Esophagus (tissue), 2 donors: ENCODE measurements around the gene SORCS1. TPM values are rescaled to one million over a fixed set of nuclear protein-coding genes. Genes with fewer than 3 reads are reported as not detected.

Experiments used
- H3K27ac ChIP-seq, 2 donors: one replicate each; pipeline ENCODE4 v1.5.1; 2013; ENCODE audit warnings: low read depth in 2 of 2, mild to moderate bottlenecking in 2 of 2, inconsistent platforms in 1 of 2, low read length in 1 of 2, moderate library complexity in 1 of 2
- H3K27me3 ChIP-seq, 2 donors: one replicate each; pipeline ENCODE4 v1.6.1; 2013; ENCODE audit warnings: low read length in 2 of 2, control low read depth in 1 of 2, mild to moderate bottlenecking in 1 of 2; ENCODE audit not compliant: insufficient read depth in 2 of 2, control insufficient read depth in 1 of 2
- H3K36me3 ChIP-seq, 2 donors: one replicate each; pipeline ENCODE4 v1.6.1; 2013; ENCODE audit warnings: low read length in 1 of 2; ENCODE audit not compliant: control insufficient read depth in 2 of 2, insufficient read depth in 2 of 2
- H3K4me1 ChIP-seq, 2 donors: one replicate each; pipeline ENCODE4 v1.6.1; 2013; ENCODE audit warnings: low read length in 1 of 2; ENCODE audit not compliant: control insufficient read depth in 2 of 2, insufficient read depth in 2 of 2
- H3K4me3 ChIP-seq, 2 donors: one replicate each; pipeline ENCODE4 v1.5.1; 2013; ENCODE audit warnings: low read length in 2 of 2, mild to moderate bottlenecking in 2 of 2, low read depth in 1 of 2, moderate library complexity in 1 of 2
- H3K9me3 ChIP-seq, 2 donors: one replicate each; pipeline ENCODE4 v1.6.1; 2013; ENCODE audit warnings: mild to moderate bottlenecking in 2 of 2, low read depth in 1 of 2, low read length in 1 of 2, moderate library complexity in 1 of 2; ENCODE audit not compliant: control insufficient read depth in 2 of 2, insufficient read depth in 1 of 2
- WGBS, 2 donors: extraction: QIAGEN DNeasy Blood & Tissue Kit; methylation state at CpG; one replicate each; pipeline ENCODE4 v1.1.7; 2013; 5-methylcytosine and 5-hydroxymethylcytosine counted together
- polyA plus RNA-seq, 2 donors: library from polyadenylated mRNA; stranded (reverse); fragments of 200-250 nt; gene quantifications; one replicate each; pipeline ENCODE4 v1.2.3, GENCODE V29; 2013
- donor health status: healthy with polysubstance abuse.
- donor health status: Bipolar disorder and iron deficiency.

The SORCS1 gene
- polyA plus RNA-seq, 2 donors = 0.10 to 0.34 TPM

DNA sequence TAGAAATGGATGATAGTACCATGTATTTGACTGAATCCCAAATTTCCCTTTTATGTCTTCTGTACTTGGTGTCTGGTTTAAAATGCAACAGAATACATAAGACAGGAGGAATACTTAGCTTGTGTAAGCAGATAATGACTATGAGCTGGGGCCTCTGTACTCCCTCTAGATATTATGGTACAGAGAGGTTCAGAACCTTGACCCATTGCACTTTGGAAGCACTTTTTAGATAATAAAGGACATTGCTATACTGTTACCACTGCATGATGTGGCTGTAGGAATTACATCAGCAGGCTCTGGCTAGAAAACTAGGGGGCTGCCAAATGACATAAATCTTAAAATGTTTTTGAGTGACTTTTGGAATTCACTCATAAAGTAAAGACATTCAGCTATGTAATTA lies 526.6 kb downstream of the SORCS1 start:
- no peaks in the 10 kb centered on the region for H3K27me3 ChIP-seq
- no peak overlapping the region for H3K27ac ChIP-seq
- no peaks in the 10 kb centered on the region for H3K9me3 ChIP-seq
- H3K4me1 ChIP-seq = no peaks in the 10 kb centered on the region
- H3K4me3 ChIP-seq = no peak overlapping the region
- H3K36me3 ChIP-seq = no peaks in the 10 kb centered on the region

DNA sequence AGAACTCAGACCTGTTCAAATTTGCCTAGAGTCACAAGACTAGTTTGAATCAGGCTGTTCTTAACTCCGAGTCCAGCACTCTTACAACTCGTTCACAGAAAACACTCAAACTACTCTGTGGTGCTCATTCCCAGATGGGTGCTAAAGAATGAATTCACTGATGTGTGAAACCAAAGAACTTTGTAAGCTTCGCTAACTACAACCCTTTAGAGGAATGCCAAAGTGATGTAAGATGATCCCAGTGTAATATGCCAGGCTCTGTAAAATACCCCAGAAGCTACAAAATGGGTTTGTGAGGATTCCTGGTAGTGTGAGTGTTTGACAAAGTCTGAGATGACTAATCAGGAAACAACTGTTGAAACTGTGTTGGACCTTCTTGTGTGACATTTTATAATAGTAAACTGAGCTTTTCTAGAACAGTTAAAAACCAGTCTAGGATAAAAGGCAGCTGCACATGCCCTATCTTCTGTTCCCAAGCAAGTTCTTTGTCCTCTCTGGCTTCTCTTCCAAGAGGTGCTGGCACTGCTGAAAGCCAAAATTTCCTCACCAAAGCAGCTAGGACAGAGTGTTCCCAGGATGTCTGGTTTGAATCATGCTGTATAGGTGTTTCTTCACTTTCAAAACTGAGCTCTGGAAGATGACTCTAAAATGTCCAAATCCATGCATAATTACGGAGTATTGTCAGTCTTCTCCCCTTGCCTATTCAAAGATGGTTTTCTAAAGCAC lies 527.6 kb downstream of the SORCS1 start:
- H3K27ac ChIP-seq = no peak overlapping the region
- H3K9me3 ChIP-seq = no peaks in the 10 kb centered on the region
- no peak overlapping the region for H3K4me3 ChIP-seq
- 55 to 58% methylated on average over 4 of the region's 4 CpGs for WGBS, 2 donors
- no peaks in the 10 kb centered on the region for H3K4me1 ChIP-seq
- H3K36me3 ChIP-seq = no peaks in the 10 kb centered on the region
- H3K27me3 ChIP-seq = no peaks in the 10 kb centered on the region

DNA sequence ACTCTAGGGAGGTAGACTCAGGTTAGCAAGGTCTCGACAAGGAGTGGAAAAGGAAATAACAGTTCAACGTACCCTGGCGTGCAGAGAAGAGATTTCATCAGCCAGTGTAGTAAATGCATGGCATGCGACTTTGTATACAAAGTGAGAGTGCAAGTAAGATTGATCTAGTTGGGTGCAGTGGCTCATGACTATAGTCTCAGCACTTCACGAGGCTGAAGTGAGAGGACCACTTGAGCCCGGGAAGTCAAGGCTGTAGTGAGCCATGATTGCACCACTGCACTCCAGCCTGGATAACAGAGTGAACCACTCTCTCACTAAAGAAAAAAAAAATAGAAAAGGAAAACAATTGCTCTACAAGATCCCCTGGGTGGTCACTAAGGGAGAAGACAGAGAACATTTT lies 528.6 kb downstream of the SORCS1 start:
- no peaks in the 10 kb centered on the region for H3K4me1 ChIP-seq
- H3K27me3 ChIP-seq = no peaks in the 10 kb centered on the region
- 79 to 81% methylated on average over 6 of the region's 6 CpGs for WGBS, 2 donors
- no peaks in the 10 kb centered on the region for H3K9me3 ChIP-seq
- H3K36me3 ChIP-seq = no peaks in the 10 kb centered on the region
- H3K27ac ChIP-seq = no peak overlapping the region
- no peak overlapping the region for H3K4me3 ChIP-seq

DNA sequence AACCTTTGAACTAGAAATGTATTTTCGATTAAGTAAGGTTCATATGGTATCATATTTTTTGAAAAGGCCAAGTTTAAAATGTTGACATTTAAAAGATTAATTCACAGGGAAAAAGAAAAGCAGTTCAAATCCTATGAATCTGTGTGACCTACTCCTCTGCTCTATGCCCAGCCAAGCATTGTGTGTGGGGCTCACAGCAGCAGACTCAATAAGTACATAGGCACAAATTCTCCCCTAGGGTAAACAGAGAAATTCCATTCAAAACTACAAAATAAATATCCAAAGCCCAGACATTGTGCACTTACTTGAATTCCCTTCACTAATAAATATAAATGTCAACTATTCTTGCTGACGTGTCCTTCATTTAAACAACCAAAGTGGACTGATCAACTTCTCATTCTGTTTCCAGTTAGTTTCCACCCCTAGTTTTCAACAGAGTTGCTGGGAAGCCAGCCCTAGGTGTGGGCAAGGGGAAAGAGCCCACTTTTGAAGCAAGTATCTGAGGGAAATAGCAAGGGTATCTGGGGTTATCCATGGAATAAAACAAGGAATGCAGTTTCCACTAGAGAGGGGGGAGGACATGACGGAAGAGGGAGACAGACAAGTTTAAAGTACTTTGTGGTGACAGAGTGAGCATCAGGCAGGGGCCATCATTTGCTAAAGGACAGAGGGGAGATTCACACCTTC lies 533.3 kb downstream of the SORCS1 start:
- Histone ChIP-seq H3K4me1 (no peaks in the 10 kb centered on the region), H3K36me3 (no peaks in the 10 kb centered on the region), H3K27me3 (no peaks in the 10 kb centered on the region), H3K27ac (no peak overlapping the region), H3K9me3 (no peaks in the 10 kb centered on the region), H3K4me3 (no peak overlapping the region)
- WGBS, 2 donors = 64 to 65% methylated on average over 3 of the region's 3 CpGs

DNA sequence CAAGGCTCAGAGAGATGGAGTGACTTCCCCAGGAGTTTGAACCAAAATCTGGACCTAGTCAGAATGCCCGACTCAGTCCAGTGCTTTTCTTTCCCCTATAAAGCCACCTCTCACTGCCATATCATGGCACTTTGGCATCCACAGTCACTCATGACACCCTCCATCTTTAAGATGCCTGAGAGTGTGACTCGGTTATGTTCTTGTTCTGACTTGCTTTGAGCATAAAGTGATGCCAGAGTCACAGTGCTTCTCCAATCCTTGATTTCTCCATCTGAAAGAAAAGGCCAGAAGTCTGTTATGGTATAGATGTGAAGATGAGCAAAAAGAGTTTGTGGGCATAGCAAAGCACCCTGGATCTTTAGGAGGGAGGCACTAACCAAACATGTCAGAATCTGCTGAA lies 538.1 kb downstream of the SORCS1 start:
- H3K27ac ChIP-seq = no peak overlapping the region
- no peaks in the 10 kb centered on the region for H3K27me3 ChIP-seq
- H3K4me3 ChIP-seq = no peak overlapping the region
- H3K9me3 ChIP-seq = no peaks in the 10 kb centered on the region
- no peaks in the 10 kb centered on the region for H3K36me3 ChIP-seq
- no peaks in the 10 kb centered on the region for H3K4me1 ChIP-seq
- WGBS, 2 donors = 67 to 69% methylated on average over 2 of the region's 2 CpGs

DNA sequence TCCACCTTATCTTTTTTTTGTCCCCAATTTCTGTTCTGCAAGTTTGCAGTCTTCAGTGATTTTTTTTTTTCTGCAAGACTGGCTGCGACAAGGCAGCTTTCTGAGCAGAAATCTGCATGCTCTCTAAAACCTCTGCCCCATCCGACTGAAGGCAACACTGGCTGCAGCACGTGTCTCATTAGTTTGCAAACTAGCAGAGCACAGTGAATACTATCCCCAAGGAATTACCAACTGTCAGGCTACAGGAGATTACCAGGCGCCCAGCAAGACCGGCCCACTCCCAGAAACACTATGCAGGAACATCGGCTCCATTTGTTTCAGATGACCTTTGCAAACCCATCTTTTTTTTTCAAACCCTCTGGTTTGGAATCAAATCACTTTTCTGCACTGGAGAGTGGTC lies 538.8 kb downstream of the SORCS1 start:
- Histone ChIP-seq H3K27ac (no peak overlapping the region), H3K4me3 (no peak overlapping the region), H3K27me3 (no peaks in the 10 kb centered on the region), H3K4me1 (no peaks in the 10 kb centered on the region), H3K9me3 (no peaks in the 10 kb centered on the region), H3K36me3 (no peaks in the 10 kb centered on the region)
- 70 to 72% methylated on average over 6 of the region's 6 CpGs for WGBS, 2 donors

DNA sequence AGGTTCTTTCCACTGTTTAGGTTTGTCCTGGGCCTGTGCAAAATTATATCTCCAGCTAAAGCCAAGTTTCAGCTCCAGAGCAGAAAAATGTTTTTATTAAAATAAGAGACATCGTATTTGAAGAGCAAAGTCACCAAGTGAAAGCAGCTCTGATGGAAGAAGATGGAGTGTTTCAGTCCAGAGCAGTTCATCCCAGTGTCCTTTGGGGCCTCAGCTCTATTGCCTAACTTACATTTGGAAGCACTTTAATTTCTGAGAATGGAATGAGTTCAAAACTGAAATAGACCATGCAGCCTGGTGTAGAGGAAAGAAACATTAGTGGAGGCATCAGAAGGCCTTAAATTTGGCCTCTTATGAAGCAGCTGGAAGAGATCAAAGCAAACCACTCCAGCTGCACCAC lies 545.2 kb downstream of the SORCS1 start:
- WGBS, 2 donors = 66 to 70% methylated on average over 1 of the region's 1 CpG
- Histone ChIP-seq H3K36me3 (no peaks in the 10 kb centered on the region), H3K4me1 (no peaks in the 10 kb centered on the region), H3K27me3 (no peaks in the 10 kb centered on the region), H3K4me3 (no peak overlapping the region), H3K27ac (no peak overlapping the region), H3K9me3 (no peaks in the 10 kb centered on the region)

DNA sequence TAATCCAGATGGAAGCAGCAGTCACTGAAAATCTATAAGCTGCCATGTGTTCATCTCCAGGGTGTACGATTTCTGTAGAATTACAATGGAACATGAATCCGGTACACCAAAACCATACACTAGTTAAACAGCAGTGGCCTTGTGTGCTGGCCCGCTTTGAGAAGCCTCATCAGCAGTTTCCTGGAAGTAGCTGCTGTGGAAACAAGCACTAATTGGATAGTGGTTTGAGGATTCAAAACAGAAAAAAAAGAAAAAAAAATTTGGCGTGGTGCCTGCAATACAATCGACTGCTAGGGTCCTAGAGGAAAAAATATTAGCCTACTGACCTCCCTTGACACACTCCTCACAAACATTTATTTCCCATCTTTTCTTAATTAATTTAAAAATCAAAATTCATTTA lies 545.9 kb downstream of the SORCS1 start:
- Histone ChIP-seq H3K27ac (no peak overlapping the region), H3K36me3 (no peaks in the 10 kb centered on the region)
- 41 to 51% methylated on average over 5 of the region's 5 CpGs for WGBS, 2 donors

DNA sequence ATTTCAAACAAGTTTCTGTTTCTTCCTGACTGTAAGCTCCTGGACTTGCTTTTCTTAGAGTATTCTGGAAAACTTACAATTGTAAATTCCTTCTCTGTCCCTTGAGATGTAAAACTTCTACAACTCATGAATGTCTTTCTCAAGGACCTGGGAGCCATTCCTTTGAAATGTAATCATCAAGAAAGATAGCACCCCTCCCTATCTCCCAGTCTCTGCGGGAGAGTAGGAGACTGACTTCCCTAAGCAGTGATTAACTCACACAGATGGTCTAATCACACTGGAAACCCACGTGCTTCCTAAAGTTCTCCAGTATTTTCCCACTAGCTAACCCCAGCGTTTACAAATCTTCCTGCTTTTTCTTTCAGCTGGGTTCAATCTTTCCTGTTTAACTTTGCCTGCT lies 549.4 kb downstream of the SORCS1 start:
- no peak overlapping the region for H3K27ac ChIP-seq
- WGBS, 2 donors = 12 to 14% methylated on average over 3 of the region's 3 CpGs

More for the DNA sequence above, 545.9 kb downstream of the SORCS1 start:
- H3K27me3 ChIP-seq = no peaks in the 10 kb centered on the region
- no peaks in the 10 kb centered on the region for H3K4me1 ChIP-seq
- H3K9me3 ChIP-seq = no peaks in the 10 kb centered on the region
- no peak overlapping the region for H3K4me3 ChIP-seq

DNA sequence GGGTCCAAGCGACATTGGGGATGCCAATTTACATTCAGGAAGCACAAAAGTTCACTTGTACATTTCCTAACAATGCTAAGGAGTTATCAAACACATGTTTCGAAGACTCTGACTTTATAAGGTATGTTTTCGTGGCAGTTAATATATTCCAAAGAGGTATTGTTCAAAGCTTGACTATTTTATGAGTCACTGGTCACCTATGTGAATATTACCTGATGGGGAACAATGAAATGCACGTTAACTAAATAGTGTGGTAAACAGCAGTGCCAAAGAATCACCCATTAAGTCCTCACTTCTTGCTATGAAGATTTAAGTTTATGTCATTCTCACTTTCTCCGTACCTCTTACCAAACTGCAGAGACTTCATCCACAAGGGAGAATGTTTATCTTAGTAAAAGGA lies 550.2 kb downstream of the SORCS1 start:
- H3K36me3 ChIP-seq = no peaks in the 10 kb centered on the region
- H3K4me1 ChIP-seq = no peaks in the 10 kb centered on the region
- H3K27me3 ChIP-seq = no peaks in the 10 kb centered on the region
- WGBS, 2 donors = 61 to 63% methylated on average over 5 of the region's 5 CpGs
- H3K4me3 ChIP-seq = no peak overlapping the region
- H3K27ac ChIP-seq = no peak overlapping the region
- no peaks in the 10 kb centered on the region for H3K9me3 ChIP-seq

More for the DNA sequence above, 549.4 kb downstream of the SORCS1 start:
- H3K4me1 ChIP-seq = no peaks in the 10 kb centered on the region
- no peak overlapping the region for H3K4me3 ChIP-seq
- no peaks in the 10 kb centered on the region for H3K27me3 ChIP-seq
- no peaks in the 10 kb centered on the region for H3K36me3 ChIP-seq
- H3K9me3 ChIP-seq = no peaks in the 10 kb centered on the region
